Neuronal stem cell (in vitro differentiated cells): ENCODE results near the gene CKAP5. TPM values are rescaled to one million over a fixed set of nuclear protein-coding genes. Genes with fewer than 3 reads are reported as not detected.

Source experiments
- DNase-seq: peaks from one replicate; pipeline ENCODE4 v3.0.0-alpha.2; 2013; ENCODE audit warnings: low spot score
- H2AFZ ChIP-seq: one replicate; pipeline ENCODE4 v1.6.1; 2013; ENCODE audit warnings: mild to moderate bottlenecking, low read length, inconsistent platforms
- H2AK5ac ChIP-seq: 2 replicates; pipeline ENCODE4 v1.6.1; 2013; ENCODE audit warnings: low read depth, mild to moderate bottlenecking, inconsistent platforms, low read length, moderate library complexity, mixed read lengths
- H2BK120ac ChIP-seq: 2 replicates; pipeline ENCODE4 v1.6.1; 2013; ENCODE audit warnings: low read depth, mild to moderate bottlenecking, inconsistent platforms, low read length, moderate library complexity, mixed read lengths
- H2BK12ac ChIP-seq: one replicate; pipeline ENCODE4 v1.6.1; 2013; ENCODE audit warnings: low read length, inconsistent platforms
- H2BK15ac ChIP-seq: 2 replicates; pipeline ENCODE4 v1.6.1; 2013; ENCODE audit warnings: mild to moderate bottlenecking, low read length, inconsistent platforms, mixed read lengths
- H2BK5ac ChIP-seq: one replicate; pipeline ENCODE4 v1.6.1; 2013; ENCODE audit warnings: inconsistent platforms, mild to moderate bottlenecking, low read length, moderate library complexity
- H3K14ac ChIP-seq: one replicate; pipeline ENCODE4 v1.6.1; 2013; ENCODE audit warnings: low read length, inconsistent platforms
- H3K18ac ChIP-seq: 2 replicates; pipeline ENCODE4 v1.6.1; 2013; ENCODE audit warnings: low read length, inconsistent platforms
- H3K23ac ChIP-seq: 2 replicates; pipeline ENCODE4 v1.6.1; 2013; ENCODE audit warnings: low read depth, mild to moderate bottlenecking, mixed read lengths, low read length, inconsistent platforms; ENCODE audit not compliant: poor library complexity
- H3K27ac ChIP-seq: replicated peaks from 3 replicates; pipeline ENCODE4 v1.5.1; 2013; ENCODE audit warnings: low read length, inconsistent platforms
- H3K27me3 ChIP-seq, 3 experiments: 2 replicates each; pipeline ENCODE4 v1.6.1; 2013; ENCODE audit warnings: low read length in 3 of 3, mild to moderate bottlenecking in 2 of 3, inconsistent platforms in 1 of 3, low read depth in 1 of 3, mixed read lengths in 1 of 3, moderate library complexity in 1 of 3; ENCODE audit not compliant: control insufficient read depth in 3 of 3, insufficient read depth in 3 of 3
- H3K36me3 ChIP-seq, 2 donors: replicated peaks in 1 of 2; 2 replicates each; pipeline ENCODE4 v1.6.1; 2013; ENCODE audit warnings: low read length in 2 of 2; ENCODE audit not compliant: control insufficient read depth in 2 of 2, insufficient read depth in 2 of 2
- H3K4ac ChIP-seq: 2 replicates; pipeline ENCODE4 v1.6.1; 2013; ENCODE audit warnings: inconsistent platforms, mild to moderate bottlenecking, low read length, moderate library complexity
- H3K4me1 ChIP-seq, 2 donors: 1 replicate in 1 of 2; 2 replicates in 1 of 2; pipeline ENCODE4 v1.6.1; 2013; ENCODE audit warnings: low read length in 2 of 2, low read depth in 1 of 2; ENCODE audit not compliant: control insufficient read depth in 2 of 2, insufficient read depth in 1 of 2
- H3K4me2 ChIP-seq: one replicate; pipeline ENCODE4 v1.6.1; 2013; ENCODE audit warnings: mild to moderate bottlenecking, low read length, inconsistent platforms; ENCODE audit not compliant: insufficient read depth, poor library complexity, severe bottlenecking
- H3K4me3 ChIP-seq, 2 donors: 2 replicates each; pipeline ENCODE4 v1.5.1; 2013; ENCODE audit warnings: low read length in 2 of 2, mild to moderate bottlenecking in 2 of 2, inconsistent platforms in 1 of 2, moderate library complexity in 1 of 2
- H3K79me1 ChIP-seq: one replicate; pipeline ENCODE4 v1.6.1; 2013; ENCODE audit warnings: low read depth, mild to moderate bottlenecking, inconsistent platforms, low read length, moderate library complexity
- H3K9ac ChIP-seq: one replicate; pipeline ENCODE4 v1.6.1; 2013; ENCODE audit warnings: mild to moderate bottlenecking, low read depth, low read length, inconsistent platforms; ENCODE audit not compliant: poor library complexity
- H3K9me3 ChIP-seq, 2 donors: replicated peaks in 1 of 2; 2 replicates each; pipeline versions ENCODE3 to v1.6.1; 2013; ENCODE audit warnings: low read length in 2 of 2, mild to moderate bottlenecking in 2 of 2, inconsistent platforms in 1 of 2, low read depth in 1 of 2, mixed read lengths in 1 of 2, moderate library complexity in 1 of 2; ENCODE audit not compliant: control insufficient read depth in 2 of 2, insufficient read depth in 1 of 2
- H4K8ac ChIP-seq: one replicate; pipeline ENCODE4 v1.6.1; 2013; ENCODE audit warnings: low read depth, mild to moderate bottlenecking, inconsistent platforms, low read length, moderate library complexity
- H4K91ac ChIP-seq: one replicate; pipeline ENCODE4 v1.6.1; 2013; ENCODE audit warnings: low read length, low read depth, mild to moderate bottlenecking, inconsistent platforms; ENCODE audit not compliant: poor library complexity
- WGBS, 2 donors: extraction: QIAGEN DNeasy Blood & Tissue Kit; methylation state at CpG; one replicate each; pipeline ENCODE4 v1.1.7; 2013; ENCODE audit warnings: missing lambda C conversion rate in 2 of 2, mixed read lengths in 1 of 2; ENCODE audit not compliant: insufficient read length in 2 of 2, insufficient replicate concordance in 1 of 2; ENCODE audit errors: extremely low coverage in 2 of 2; 5-methylcytosine and 5-hydroxymethylcytosine counted together
- polyA plus RNA-seq, 2 experiments: library from polyadenylated mRNA; stranded (reverse); fragments of 200-250 nt; gene quantifications; one replicate each; pipeline ENCODE4 v1.2.3, GENCODE V29; 2013

Gene CKAP5
- polyA plus RNA-seq (2013, experiment 1 of 2), result 78.2 TPM
- polyA plus RNA-seq (2013, experiment 2 of 2), result 74.4 TPM

- Histone ChIP-seq H2BK5ac (peak within 1 kb of the TSS; percentile 97), H2BK15ac (peak within 1 kb of the TSS; percentile 67), H3K9ac (peak within 1 kb of the TSS; percentile 95), H3K9me3 (peaks cover 2 to 6% of the 10 kb centered on the region in 2 donors), H2BK120ac (peak within 1 kb of the TSS; percentile 98), H3K4ac (peak within 1 kb of the TSS; percentile 90), H3K4me3 (peak within 1 kb of the TSS; percentile 76 to 98), H3K36me3 (peaks cover 0 to 24% of the 10 kb centered on the region in 2 donors), H2AK5ac (peak within 1 kb of the TSS; percentile 91), H3K4me2 (peak within 1 kb of the TSS; percentile 72), H2BK12ac (no peak within 1 kb of the TSS), H2AFZ (peak within 1 kb of the TSS; percentile 98), H3K23ac (peak within 1 kb of the TSS; percentile 12), H3K27me3 (no peaks in the 10 kb centered on the region), H3K27ac (peak within 1 kb of the TSS; percentile 69), H3K4me1 (no peaks in the 10 kb centered on the region), H4K91ac (no peak within 1 kb of the TSS), H3K14ac (peak within 1 kb of the TSS; percentile 99), H4K8ac (peak within 1 kb of the TSS; percentile 27), H3K79me1 (peaks cover 5% of the 10 kb centered on the region), H3K18ac (peak within 1 kb of the TSS; percentile 100)
- peak; percentile 85 for DNase-seq
- no CpG with 5 or more reads among the region's 83 CpGs for WGBS, 2 donors
These were observed at the start of gene CKAP5 for GRCh38 chr11:46845740-46846509. Gene CKAP5 (minus strand): TSS chr11:46846280. CDS start chr11:46821231, 25,049 bp downstream.

- Histone ChIP-seq H3K4me2 (no peak overlapping the region), H3K4me1 (peaks cover 0 to 3% of the 10 kb centered on the region in 2 donors), H2AFZ (no peak overlapping the region), H3K23ac (no peak overlapping the region), H2AK5ac (no peak overlapping the region), H4K8ac (no peak overlapping the region), H3K36me3 (peaks cover 35 to 78% of the 10 kb centered on the region in 2 donors), H4K91ac (peak overlapping the region; percentile 30), H3K79me1 (peaks cover 2% of the 10 kb centered on the region), H3K27ac (no peak overlapping the region), H3K9ac (peak overlapping the region; percentile 50), H3K27me3 (no peaks in the 10 kb centered on the region), H2BK12ac (no peak overlapping the region), H2BK15ac (no peak overlapping the region), H3K14ac (no peak overlapping the region), H2BK5ac (peak overlapping the region; percentile 66), H2BK120ac (no peak overlapping the region), H3K18ac (peak overlapping the region; percentile 31), H3K4me3 (no peak overlapping the region), H3K4ac (no peak overlapping the region), H3K9me3 (peaks cover 0 to 11% of the 10 kb centered on the region in 2 donors)
- DNase-seq, result no peak
- WGBS, 2 donors, result no CpG with 5 or more reads among the region's 10 CpGs
These were observed 49.7 kb upstream of the CKAP5 start for GRCh38 chr11:46895821-46896220.

GRCh38 chr11:46894961-46895360 is 48.9 kb upstream of the CKAP5 start:
- H3K27ac ChIP-seq, result no peak overlapping the region
- peaks cover 0 to 11% of the 10 kb centered on the region in 2 donors for H3K9me3 ChIP-seq
- no peak overlapping the region for H3K9ac ChIP-seq
- no peak overlapping the region for H2BK12ac ChIP-seq
- H3K23ac ChIP-seq, result no peak overlapping the region
- no peak overlapping the region for H4K8ac ChIP-seq
- no peak overlapping the region for H3K4me3 ChIP-seq
- peaks cover 0 to 3% of the 10 kb centered on the region in 2 donors for H3K4me1 ChIP-seq
- no peak for DNase-seq
- no peak overlapping the region for H2AK5ac ChIP-seq
- no peak overlapping the region for H2AFZ ChIP-seq
- no peak overlapping the region for H3K18ac ChIP-seq
- no peaks in the 10 kb centered on the region for H3K27me3 ChIP-seq
- no peak overlapping the region for H2BK15ac ChIP-seq
- H4K91ac ChIP-seq, result no peak overlapping the region
- no CpG with 5 or more reads among the region's 10 CpGs for WGBS, 2 donors
- no peak overlapping the region for H2BK120ac ChIP-seq
- peaks cover 39 to 80% of the 10 kb centered on the region in 2 donors for H3K36me3 ChIP-seq
- no peak overlapping the region for H3K4ac ChIP-seq
- no peak overlapping the region for H3K14ac ChIP-seq
- H3K4me2 ChIP-seq, result no peak overlapping the region
- H2BK5ac ChIP-seq, result no peak overlapping the region
- H3K79me1 ChIP-seq, result peaks cover 2% of the 10 kb centered on the region

- H3K23ac ChIP-seq, result no peak overlapping the region
- no peaks in the 10 kb centered on the region for H3K27me3 ChIP-seq
- peaks cover 38 to 80% of the 10 kb centered on the region in 2 donors for H3K36me3 ChIP-seq
- peaks cover 2% of the 10 kb centered on the region for H3K79me1 ChIP-seq
- no peak overlapping the region for H2AFZ ChIP-seq
- no peak overlapping the region for H3K14ac ChIP-seq
- peaks cover 0 to 9% of the 10 kb centered on the region in 2 donors for H3K9me3 ChIP-seq
- WGBS, 2 donors, result no CpG with 5 or more reads among the region's 16 CpGs
- no peak overlapping the region for H3K4ac ChIP-seq
- no peak overlapping the region for H3K4me2 ChIP-seq
- no peak overlapping the region for H2BK5ac ChIP-seq
- no peak overlapping the region for H3K4me3 ChIP-seq
- no peak overlapping the region for H2AK5ac ChIP-seq
- H2BK15ac ChIP-seq, result no peak overlapping the region
- H3K9ac ChIP-seq, result no peak overlapping the region
- no peak overlapping the region for H3K18ac ChIP-seq
- H4K91ac ChIP-seq, result no peak overlapping the region
- DNase-seq, result no peak
- peaks cover 0 to 3% of the 10 kb centered on the region in 2 donors for H3K4me1 ChIP-seq
- H3K27ac ChIP-seq, result no peak overlapping the region
- no peak overlapping the region for H4K8ac ChIP-seq
- H2BK120ac ChIP-seq, result no peak overlapping the region
- no peak overlapping the region for H2BK12ac ChIP-seq
These were observed 48.4 kb upstream of the CKAP5 start for GRCh38 chr11:46894506-46894905.
